Activated CD4-positive, alpha-beta T cell treated with anti-CD3 and anti-CD28 coated beads, Interleukin-2, amount 10 ng/mL, durations not matched to agents 24 days and 14 days (primary cell): ENCODE data around the gene OGFR. TPM values are rescaled to one million over a fixed set of nuclear protein-coding genes. Genes with fewer than 3 reads are reported as not detected.
"Not testable (repeated sequence)": the region's sequence is repeated elsewhere in the genome, so short reads cannot be mapped to it uniquely, and the experiment has no call there.

Experiments
- DNase-seq: peaks from one replicate; pipeline ENCODE4 v3.0.0; 2022
- H3K27ac Mint-ChIP-seq: one replicate; pipeline ENCODE4 v1.8.0; 2022; ENCODE audit warnings: mild to moderate bottlenecking, mixed read lengths
- H3K27me3 Mint-ChIP-seq: one replicate; pipeline ENCODE4 v1.8.0; 2022; ENCODE audit warnings: mixed read lengths
- H3K36me3 Mint-ChIP-seq: one replicate; pipeline ENCODE4 v1.8.0; 2022; ENCODE audit warnings: low read depth, mild to moderate bottlenecking, mixed read lengths
- H3K4me1 Mint-ChIP-seq: one replicate; pipeline ENCODE4 v1.8.0; 2021; ENCODE audit warnings: mixed read lengths
- H3K4me3 Mint-ChIP-seq: one replicate; pipeline ENCODE4 v1.8.0; 2022; ENCODE audit warnings: mild to moderate bottlenecking, moderate library complexity, mixed read lengths
- H3K9me3 Mint-ChIP-seq: one replicate; pipeline ENCODE4 v1.8.0; 2021; ENCODE audit warnings: mixed read lengths
- intact Hi-C: fragments of 100-400 bp; cut with micrococcal nuclease; formaldehyde crosslinking; loops from one replicate; pipeline ENCODE4 v1.15.1; 2023
- total RNA-seq: library from RNA; stranded (reverse); gene quantifications from 2 replicates; pipeline ENCODE4 v1.2.3, GENCODE V29; 2022

The OGFR gene
- total RNA-seq, 1 donor from 2014 or later = 49.1 TPM

DNA sequence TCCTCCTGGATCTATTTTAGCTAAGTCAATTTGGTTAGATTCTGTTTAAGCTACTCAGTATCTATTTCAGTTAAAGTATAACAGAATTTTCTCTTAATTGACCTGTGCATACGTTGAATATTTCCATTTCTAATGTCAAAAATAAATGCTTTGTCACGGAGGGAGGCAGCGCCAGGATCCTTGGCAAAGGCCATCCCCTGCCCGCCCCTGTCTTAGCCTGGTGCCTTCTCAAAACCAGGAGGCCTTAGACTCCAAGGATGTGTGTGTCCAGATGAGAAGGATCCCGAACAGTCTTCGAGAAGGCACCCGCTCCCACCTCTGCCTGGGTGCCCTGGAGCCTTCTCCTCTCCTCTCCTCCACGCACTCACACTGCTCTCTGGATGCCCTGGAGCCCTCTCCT lies 34.6 kb downstream of the OGFR start:
- H3K4me1 Mint-ChIP-seq = no peaks in the 10 kb centered on the region
- no peaks in the 10 kb centered on the region for H3K27me3 Mint-ChIP-seq
- intact Hi-C loops = no loop called here
- DNase-seq = no peak
- no peaks in the 10 kb centered on the region for H3K9me3 Mint-ChIP-seq
- H3K27ac Mint-ChIP-seq = no peak overlapping the region
- H3K4me3 Mint-ChIP-seq = no peak overlapping the region
- H3K36me3 Mint-ChIP-seq = no peaks in the 10 kb centered on the region

- no peaks in the 10 kb centered on the region for H3K4me1 Mint-ChIP-seq
- H3K4me3 Mint-ChIP-seq = no peak overlapping the region
- no peaks in the 10 kb centered on the region for H3K9me3 Mint-ChIP-seq
- no peak overlapping the region for H3K27ac Mint-ChIP-seq
- intact Hi-C loops = no loop called here
- no peaks in the 10 kb centered on the region for H3K27me3 Mint-ChIP-seq
- no peak for DNase-seq
- H3K36me3 Mint-ChIP-seq = no peaks in the 10 kb centered on the region
These were observed 35.2 kb downstream of the OGFR start for GRCh38 chr20:62839816-62840215.

DNA sequence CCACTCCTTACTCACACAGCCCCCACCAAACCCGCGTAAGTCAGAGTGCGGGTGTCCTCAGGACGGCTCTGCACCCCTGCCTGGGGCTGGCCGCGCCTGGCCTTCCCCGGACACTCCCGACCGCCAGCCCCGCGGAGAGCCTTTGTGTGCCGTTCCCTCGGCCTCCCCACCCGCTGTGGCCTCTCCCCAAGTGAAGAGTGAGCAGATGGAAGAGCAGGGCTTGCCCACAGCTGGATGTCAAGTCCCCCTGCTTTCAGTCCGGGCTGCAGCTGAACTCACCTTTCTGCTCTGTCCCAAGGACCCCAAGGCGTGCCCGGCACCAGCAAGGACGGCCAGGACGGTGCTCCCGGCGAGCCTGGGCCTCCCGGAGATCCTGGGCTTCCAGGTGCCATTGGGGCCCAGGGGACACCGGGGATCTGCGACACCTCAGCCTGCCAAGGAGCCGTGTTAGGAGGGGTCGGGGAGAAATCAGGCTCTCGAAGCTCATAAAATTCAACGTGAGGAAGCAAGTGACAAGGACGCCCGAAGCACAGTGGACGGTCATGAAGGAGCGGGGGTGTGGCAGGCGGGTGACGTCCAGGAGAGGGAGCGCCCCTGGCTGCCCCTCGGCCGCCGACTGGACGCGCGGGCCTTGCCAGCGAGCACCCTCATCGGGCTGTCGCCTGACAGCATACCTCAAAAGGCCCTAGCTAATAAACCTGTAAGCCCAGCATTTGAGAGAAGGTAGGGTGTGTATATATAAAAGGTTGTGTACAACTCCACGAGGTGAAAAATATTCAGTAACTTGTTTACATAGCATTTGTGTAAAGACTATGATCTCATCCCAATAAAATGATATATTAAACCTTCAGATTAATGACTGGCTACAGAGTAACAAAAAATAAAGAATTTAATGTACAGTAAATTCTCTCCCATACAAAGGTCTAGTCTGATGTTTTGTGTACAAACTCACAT lies 35.9 kb downstream of the OGFR start:
- no peak for DNase-seq
- intact Hi-C loops = no loop called here
- Mint-ChIP-seq H3K4me1 (no peaks in the 10 kb centered on the region), H3K4me3 (no peak overlapping the region), H3K27ac (no peak overlapping the region), H3K27me3 (no peaks in the 10 kb centered on the region), H3K9me3 (no peaks in the 10 kb centered on the region), H3K36me3 (no peaks in the 10 kb centered on the region)

DNA sequence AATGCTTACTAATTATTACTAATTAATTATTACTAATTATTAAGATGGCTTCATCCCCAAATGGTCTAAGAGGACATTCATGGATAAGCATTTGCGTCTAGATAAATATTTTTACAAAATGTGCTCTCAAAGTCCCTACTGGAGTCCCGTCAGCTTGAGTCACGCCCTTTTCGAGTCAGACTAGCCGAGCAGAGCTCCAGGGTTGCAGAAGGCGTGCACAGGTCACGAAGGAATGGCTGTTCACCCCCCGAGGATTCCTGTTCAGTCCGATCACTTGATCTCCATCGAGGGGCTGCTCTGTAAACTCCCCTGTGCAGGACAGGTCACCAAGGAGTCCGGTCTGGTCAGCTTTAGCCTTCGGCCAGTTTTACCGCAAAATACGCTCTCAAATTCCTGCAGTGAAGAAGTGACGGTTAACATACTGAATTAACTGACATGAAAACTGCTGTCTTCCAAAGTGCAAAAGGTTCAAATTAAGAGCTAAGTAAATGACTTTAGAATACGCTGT lies 37.1 kb downstream of the OGFR start:
- Mint-ChIP-seq H3K4me3 (no peak overlapping the region), H3K27ac (no peak overlapping the region), H3K27me3 (no peaks in the 10 kb centered on the region), H3K9me3 (no peaks in the 10 kb centered on the region), H3K36me3 (no peaks in the 10 kb centered on the region), H3K4me1 (no peaks in the 10 kb centered on the region)
- no peak for DNase-seq
- intact Hi-C loops = no loop called here

DNA sequence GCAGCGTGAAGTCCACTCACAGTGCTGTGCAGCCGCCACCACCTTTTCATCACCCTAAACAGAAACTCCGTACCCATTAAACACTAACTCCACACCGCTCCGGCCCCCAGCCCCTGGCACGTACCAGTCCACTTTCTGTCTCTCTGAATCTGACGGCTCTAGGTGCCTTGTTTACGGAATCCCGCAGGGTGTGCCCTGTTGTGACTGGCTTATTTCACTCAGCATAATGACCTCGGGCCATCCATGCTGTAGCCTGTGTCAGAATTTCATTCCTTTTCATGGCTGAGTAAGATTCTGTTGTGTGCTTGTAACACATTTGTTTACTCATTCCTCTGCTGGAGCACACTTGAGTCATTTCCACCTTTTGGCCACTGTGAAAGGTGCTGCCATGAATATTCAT lies 39.0 kb downstream of the OGFR start:
- H3K9me3 Mint-ChIP-seq = no peaks in the 10 kb centered on the region
- H3K36me3 Mint-ChIP-seq = no peaks in the 10 kb centered on the region
- H3K4me3 Mint-ChIP-seq = no peak overlapping the region
- H3K4me1 Mint-ChIP-seq = no peaks in the 10 kb centered on the region
- DNase-seq = no peak
- no peaks in the 10 kb centered on the region for H3K27me3 Mint-ChIP-seq
- intact Hi-C loops = no loop called here
- no peak overlapping the region for H3K27ac Mint-ChIP-seq

DNA sequence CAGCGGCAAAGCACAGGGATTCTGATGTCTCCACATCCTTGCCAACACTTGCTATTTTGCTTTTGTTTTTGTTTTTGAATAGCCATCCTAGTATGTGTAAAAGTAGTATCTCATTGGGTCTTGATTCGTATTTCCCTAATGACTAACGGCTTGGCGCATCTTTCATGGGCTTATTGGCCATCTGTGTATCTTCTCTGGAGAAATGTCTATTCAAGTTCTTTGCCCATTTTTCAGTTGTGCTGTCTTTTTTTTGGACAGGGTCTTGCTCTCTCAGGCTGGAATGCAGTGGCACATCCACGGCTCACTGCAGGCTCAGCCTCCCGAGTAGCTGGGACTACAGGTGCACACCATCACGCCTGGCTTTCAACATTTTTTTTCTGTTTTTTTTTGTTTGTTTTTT lies 39.5 kb downstream of the OGFR start:
- Mint-ChIP-seq H3K4me3 (no peak overlapping the region), H3K36me3 (no peaks in the 10 kb centered on the region), H3K27ac (no peak overlapping the region), H3K27me3 (no peaks in the 10 kb centered on the region), H3K9me3 (no peaks in the 10 kb centered on the region), H3K4me1 (no peaks in the 10 kb centered on the region)
- intact Hi-C loops = no loop called here
- DNase-seq = no peak

DNA sequence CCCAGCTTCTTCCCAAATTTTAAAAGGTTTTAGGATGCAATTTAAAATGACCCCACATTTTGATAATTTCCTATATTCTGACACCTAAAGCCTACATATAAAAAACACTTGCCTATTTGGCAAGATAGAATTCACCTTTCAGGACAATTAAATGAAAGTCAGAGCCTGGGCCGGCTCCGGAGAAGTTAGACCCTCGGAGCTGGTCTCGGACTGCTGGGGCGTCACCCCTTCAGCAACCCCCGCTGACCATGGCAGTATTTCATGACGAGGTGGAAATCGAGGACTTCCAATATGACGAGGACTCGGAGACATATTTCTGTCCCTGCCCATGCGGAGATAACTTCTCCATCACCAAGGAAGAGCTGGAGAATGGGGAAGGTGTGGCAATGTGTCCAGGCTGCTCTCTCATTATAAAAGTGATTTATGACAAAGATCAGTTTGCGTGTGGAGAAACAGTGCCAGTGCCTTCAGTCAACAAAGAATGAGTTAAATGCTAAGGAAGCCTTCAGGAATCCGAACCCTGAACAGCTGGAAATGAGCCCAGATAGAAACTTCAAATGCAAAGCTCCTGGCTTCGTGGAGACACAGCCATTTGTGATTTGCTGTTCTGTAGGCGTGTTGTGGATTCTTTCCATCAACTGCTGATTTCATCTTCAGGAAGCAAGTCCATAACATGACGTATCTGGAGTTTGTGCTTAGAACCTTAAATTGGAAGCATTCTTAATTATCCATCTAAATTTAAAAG lies 41.0 kb downstream of the OGFR start:
- DNase-seq = no peak
- intact Hi-C loops = no loop called here
- H3K27ac Mint-ChIP-seq = no peak overlapping the region
- H3K4me3 Mint-ChIP-seq = no peak overlapping the region
- H3K4me1 Mint-ChIP-seq = no peaks in the 10 kb centered on the region
- H3K36me3 Mint-ChIP-seq = no peaks in the 10 kb centered on the region
- no peaks in the 10 kb centered on the region for H3K9me3 Mint-ChIP-seq
- H3K27me3 Mint-ChIP-seq = no peaks in the 10 kb centered on the region

DNA sequence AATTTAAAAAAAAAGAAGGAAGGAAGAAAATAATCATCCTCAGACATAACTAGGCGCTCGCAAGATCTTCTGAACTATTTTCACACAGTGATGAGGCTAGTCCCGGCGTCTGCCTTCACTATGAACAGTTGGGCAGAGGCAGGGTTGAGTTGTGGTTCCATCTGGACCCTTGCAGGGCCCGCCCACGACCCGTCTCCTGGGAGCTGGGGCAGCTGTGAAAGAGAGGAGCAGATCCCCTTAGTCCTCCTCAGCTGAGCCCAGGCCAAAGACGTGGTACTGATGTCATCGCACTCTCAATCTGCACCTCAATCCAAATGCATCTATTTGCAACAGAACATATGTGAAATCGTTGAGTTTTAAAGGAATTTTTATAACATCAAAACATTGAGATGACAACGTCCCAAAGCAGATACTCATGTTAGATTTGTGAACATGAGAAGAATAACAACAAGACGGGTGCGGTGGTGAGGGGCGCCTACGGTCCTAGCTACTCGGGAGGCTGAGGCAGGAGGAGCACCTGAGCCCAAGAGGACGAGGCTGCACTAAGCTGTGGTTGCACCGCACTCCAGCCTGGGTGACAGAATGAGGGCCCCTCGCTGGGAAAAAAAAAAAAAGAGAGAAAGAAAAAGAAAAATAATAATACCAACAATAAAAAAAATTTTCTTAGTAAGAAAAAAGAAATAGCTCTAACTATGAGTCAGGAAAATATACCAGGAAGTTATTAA lies 41.7 kb downstream of the OGFR start:
- Mint-ChIP-seq H3K4me3 (no peak overlapping the region), H3K4me1 (no peaks in the 10 kb centered on the region), H3K27ac (no peak overlapping the region), H3K27me3 (no peaks in the 10 kb centered on the region), H3K9me3 (no peaks in the 10 kb centered on the region), H3K36me3 (no peaks in the 10 kb centered on the region)
- DNase-seq = no peak
- intact Hi-C loops = no loop called here

DNA sequence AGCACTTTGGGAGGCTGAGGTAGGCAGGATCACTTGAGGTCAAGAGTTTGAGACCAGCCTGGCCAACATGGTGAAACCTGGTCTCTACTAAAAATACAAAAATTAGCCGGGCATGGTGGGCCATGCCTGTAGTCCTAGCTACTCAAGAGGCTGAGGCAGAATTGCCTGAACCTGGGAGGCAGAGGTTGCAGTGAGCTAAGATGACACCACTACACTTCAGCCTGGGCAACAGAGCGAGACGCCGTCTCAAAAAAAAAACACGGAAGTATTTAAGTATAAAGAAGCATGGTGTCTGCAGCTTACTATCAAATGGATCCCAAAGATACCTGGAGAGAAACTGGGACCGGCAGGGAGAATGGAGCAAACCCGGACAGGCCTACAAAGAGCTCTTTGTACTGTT lies 44.3 kb downstream of the OGFR start:
- H3K4me3 Mint-ChIP-seq, H3K27ac Mint-ChIP-seq, H3K4me1 Mint-ChIP-seq, H3K27me3 Mint-ChIP-seq, intact Hi-C loops, H3K36me3 Mint-ChIP-seq, H3K9me3 Mint-ChIP-seq, DNase-seq: not testable (repeated sequence)

- peaks cover 12% of the 10 kb centered on the region for H3K36me3 Mint-ChIP-seq
- H3K27ac Mint-ChIP-seq = no peak overlapping the region
- no peaks in the 10 kb centered on the region for H3K9me3 Mint-ChIP-seq
- DNase-seq = no peak
- no peaks in the 10 kb centered on the region for H3K4me1 Mint-ChIP-seq
- no peak overlapping the region for H3K4me3 Mint-ChIP-seq
- H3K27me3 Mint-ChIP-seq = no peaks in the 10 kb centered on the region
- intact Hi-C loops = no loop called here
These were observed 44.8 kb downstream of the OGFR start for GRCh38 chr20:62849431-62849830.

DNA sequence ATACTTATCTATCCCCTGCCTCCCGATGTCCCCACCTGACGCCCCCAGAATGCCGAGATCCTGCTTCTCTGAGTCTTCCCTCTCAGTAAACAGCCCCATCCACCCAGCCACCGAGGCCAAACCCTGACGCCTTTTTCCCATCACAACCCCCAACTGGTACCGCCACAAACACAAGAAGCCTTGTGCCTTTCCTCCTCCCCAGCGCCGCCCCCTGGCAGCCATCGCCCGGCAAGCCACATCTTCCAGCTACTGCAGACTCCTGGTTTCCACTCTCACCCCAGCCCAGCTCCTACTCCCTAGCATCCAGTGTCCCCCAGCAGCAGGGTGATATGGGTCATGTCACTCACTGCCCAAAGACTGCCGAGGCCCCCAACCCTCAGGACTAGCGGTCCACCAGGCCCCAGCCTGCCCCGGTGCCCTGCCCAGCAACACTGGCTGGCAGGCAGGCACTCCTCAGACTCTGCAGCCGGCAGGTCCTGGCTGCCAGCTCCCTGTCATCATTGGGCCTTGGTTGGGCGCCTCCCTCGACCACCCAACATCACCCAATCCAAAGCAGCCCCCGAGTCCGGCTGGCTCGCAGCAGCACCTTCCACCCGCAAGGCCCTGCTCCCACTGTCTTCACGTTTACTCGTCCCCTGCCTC lies 45.8 kb downstream of the OGFR start:
- H3K36me3 Mint-ChIP-seq = peaks cover 15% of the 10 kb centered on the region
- H3K4me3 Mint-ChIP-seq = no peak overlapping the region
- H3K9me3 Mint-ChIP-seq = no peaks in the 10 kb centered on the region
- H3K4me1 Mint-ChIP-seq = no peaks in the 10 kb centered on the region
- no peaks in the 10 kb centered on the region for H3K27me3 Mint-ChIP-seq
- no peak overlapping the region for H3K27ac Mint-ChIP-seq
- no peak for DNase-seq
- intact Hi-C loops = no loop called here

- Mint-ChIP-seq H3K27ac (no peak overlapping the region), H3K9me3 (no peaks in the 10 kb centered on the region), H3K27me3 (no peaks in the 10 kb centered on the region), H3K4me3 (no peak overlapping the region), H3K4me1 (no peaks in the 10 kb centered on the region), H3K36me3 (peaks cover 18% of the 10 kb centered on the region)
- no peak for DNase-seq
- intact Hi-C loops = no loop called here
These were observed 47.6 kb downstream of the OGFR start for GRCh38 chr20:62852196-62852595.

DNA sequence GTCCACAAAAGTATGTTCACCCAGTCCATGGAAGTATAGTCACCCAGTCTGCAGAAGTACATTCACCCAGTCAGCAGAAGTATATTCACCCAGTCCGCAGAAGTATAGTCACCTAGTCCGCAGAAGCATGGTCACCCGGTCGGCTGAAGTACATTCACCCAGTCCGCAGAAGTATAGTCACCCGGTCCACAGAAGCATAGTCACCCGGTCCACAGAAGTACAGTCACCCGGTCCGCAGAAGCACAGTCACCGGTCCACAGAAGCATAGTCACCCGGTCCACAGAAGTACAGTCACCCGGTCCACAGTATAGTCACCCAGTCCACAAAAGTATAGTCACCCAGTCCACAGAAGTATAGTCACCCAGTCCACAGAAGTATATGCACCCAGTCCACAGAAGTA lies 48.2 kb downstream of the OGFR start:
- Mint-ChIP-seq H3K27ac (no peak overlapping the region), H3K36me3 (peaks cover 22% of the 10 kb centered on the region), H3K27me3 (no peaks in the 10 kb centered on the region), H3K4me1 (peaks cover 1% of the 10 kb centered on the region), H3K9me3 (no peaks in the 10 kb centered on the region), H3K4me3 (no peak overlapping the region)
- DNase-seq = no peak
- intact Hi-C loops = no loop called here
